Measurements from ENCODE around the gene LPAR5. TPM values are rescaled to one million over a fixed set of nuclear protein-coding genes. Genes with fewer than 3 reads are reported as not detected.

LPAR5 gene
- total and polyA plus RNA-seq, 2 of the 8 experiments (the other 6 are each of a cell fraction or from before 2014, with no cell fraction given): 0.22 to 0.24 TPM

GRCh38 chr12:6652391-6652790 lies 16.6 kb upstream of the LPAR5 start:
- Histone ChIP-seq H3K9ac (replicated peaks in 1 of 4; ENCODE audit: extremely low read depth in 1 of 4, low read depth in 3 of 4, low read length in 3 of 4) (no peak overlapping the region), H3K4me2 (ENCODE audit: insufficient read depth in 1 of 2, low read depth in 2 of 2, low read length in 2 of 2) (no peak overlapping the region), H2BK12ac (ENCODE audit: low read depth, low read length) (no peak overlapping the region), H2AFZ (ENCODE audit: low read length) (no peak overlapping the region), H2AK5ac (ENCODE audit: low read depth, low read length) (no peak overlapping the region), H3K79me1 (ENCODE audit: low read depth, low read length) (no peaks in the 10 kb centered on the region), H3K14ac (ENCODE audit: insufficient read length) (no peak overlapping the region), H3K23me2 (ENCODE audit: low read depth, low read length) (no peaks in the 10 kb centered on the region), H3K27me3 (replicated peaks in 1 of 4; ENCODE audit: control insufficient read depth in 3 of 4, extremely low read depth in 1 of 4, insufficient read depth in 3 of 4, low read length in 3 of 4) (no peaks in the 10 kb centered on the region), H3K27ac (ENCODE audit: low read depth, low read length) (no peak overlapping the region), H3K4ac (replicated peaks; ENCODE audit: insufficient read length, low read depth, low read length) (no peak overlapping the region), H2BK15ac (ENCODE audit: low read length) (no peak overlapping the region), H3K4me1 (replicated peaks in 1 of 4; ENCODE audit: control insufficient read depth in 3 of 4, insufficient read depth in 4 of 4, low read length in 3 of 4) (no peaks in the 10 kb centered on the region), H3K23ac (ENCODE audit: insufficient read length) (no peak overlapping the region), H3K9me3 (ENCODE audit: insufficient read depth in 2 of 2, low read depth in 1 of 2, low read length in 1 of 2) (no peaks in the 10 kb centered on the region), H3K79me2 (ENCODE audit: control insufficient read depth in 1 of 2, insufficient read depth in 2 of 2, low read length in 2 of 2) (no peaks in the 10 kb centered on the region), H3K4me3 (ENCODE audit: extremely low read depth in 1 of 4, insufficient read depth in 2 of 4, low read depth in 3 of 4, low read length in 4 of 4) (no peak overlapping the region), H4K91ac (replicated peaks; ENCODE audit: insufficient read length, low read length) (no peak overlapping the region), H3K18ac (ENCODE audit: extremely low read depth, low read length) (no peak overlapping the region), H2BK20ac (ENCODE audit: low read length) (no peak overlapping the region), H2BK5ac (ENCODE audit: low read depth, low read length) (no peak overlapping the region), H4K5ac (ENCODE audit: insufficient read length, low read depth, low read length) (no peak overlapping the region), H3K56ac (replicated peaks; ENCODE audit: insufficient read length, low read depth, low read length) (no peak overlapping the region), H4K8ac (ENCODE audit: extremely low read depth, insufficient read depth, low read length) (no peak overlapping the region), H3K36me3 (ENCODE audit: control insufficient read depth in 2 of 4, insufficient read depth in 4 of 4, low read length in 3 of 4) (peaks cover 4 to 35% (median 21%) of the 10 kb centered on the region in 4 experiments; a peak in 6 of 8 replicates), H2BK120ac (replicated peaks; ENCODE audit: low read depth, low read length) (no peak overlapping the region), H4K20me1 (replicated peaks in 1 of 2; ENCODE audit: control insufficient read depth in 1 of 2, insufficient read depth in 2 of 2, low read length in 2 of 2) (no peaks in the 10 kb centered on the region)
- DNase-seq (ENCODE audit: low read depth in 1 of 2, low spot score in 2 of 2) (no peak), FAIRE-seq (no peak)
- ChIA-PET CTCF (ENCODE audit: partially characterized antibody) (interaction anchor here (0.6 to 2.3 kb wide), 12 partner anchors 9 to 91 kb away, joined by 3 to 12 read pairs (median 4); partner anchors contain the start of gene LPAR5), POLR2A (ENCODE audit: partially characterized antibody) (interaction anchor here (0.8 to 1.7 kb wide), 6 partner anchors 9 to 121 kb away, joined by 3 to 7 read pairs (median 4); partner anchors contain the start of gene ZNF384)
- peak in 1 of 2 experiments; percentile 23; a peak in 1 of 4 replicates for TF ChIP-seq RAD21 (IDR thresholded peaks at IDR 0.05 in 1 of 2, conservative IDR thresholded peaks at IDR 0.05 in 1 of 2; ENCODE audit: low read depth in 2 of 2, low read length in 2 of 2)
- TF ChIP-seq SRF (IDR thresholded peaks at IDR 0.05; ENCODE audit: low read depth, low read length): no peak
- WGBS, 2 experiments (ENCODE audit: extremely low coverage in 1 of 2, insufficient coverage in 1 of 2, insufficient read length in 1 of 2, insufficient replicate concordance in 2 of 2, low coverage in 1 of 2, low lambda C conversion rate in 2 of 2, missing lambda C conversion rate in 1 of 2): 95% methylated on average over 12 of the region's 12 CpGs; no CpG with 5 or more reads in 1 of the 2 experiments

Measured in H1 (cell line).